ENCODE results near the gene MYO9B.
A peak's percentile ranks its signal among the peaks of the same experiment; 100 is the strongest.

MYO9B gene

GRCh38 chr19:17205237-17206140, 129.9 kb downstream of the MYO9B start:
- Histone ChIP-seq H3K9me3 (ENCODE audit: severe bottlenecking) (no peaks in the 10 kb centered on the region), H3K27me3 (ENCODE audit: insufficient read depth, low read depth, severe bottlenecking) (no peaks in the 10 kb centered on the region), H3K27ac (peak overlapping the region; percentile 45), H3K36me3 (peaks cover 62% of the 10 kb centered on the region), H3K4me3 (ENCODE audit: low read depth, low read length) (no peak overlapping the region)
- peak; percentile 96 for TF ChIP-seq CTCF (IDR thresholded peaks at IDR 0.05; ENCODE audit: low read depth, low read length)
- DNase-seq = peak; percentile 80

- no peak for DNase-seq
- Histone ChIP-seq H3K4me3 (ENCODE audit: low read depth, low read length) (no peak overlapping the region), H3K9me3 (ENCODE audit: severe bottlenecking) (no peaks in the 10 kb centered on the region), H3K36me3 (peaks cover 48% of the 10 kb centered on the region), H3K27ac (no peak overlapping the region), H3K27me3 (ENCODE audit: insufficient read depth, low read depth, severe bottlenecking) (no peaks in the 10 kb centered on the region)
- no peak for TF ChIP-seq CTCF (IDR thresholded peaks at IDR 0.05; ENCODE audit: low read depth, low read length)
Observed at GRCh38 chr19:17206736-17207581, 131.4 kb downstream of the MYO9B start.

- Histone ChIP-seq H3K27ac (no peak overlapping the region), H3K9me3 (ENCODE audit: severe bottlenecking) (no peaks in the 10 kb centered on the region), H3K4me3 (ENCODE audit: low read depth, low read length) (no peak overlapping the region), H3K27me3 (ENCODE audit: insufficient read depth, low read depth, severe bottlenecking) (no peaks in the 10 kb centered on the region), H3K36me3 (peaks cover 44% of the 10 kb centered on the region)
- no peak for TF ChIP-seq CTCF (IDR thresholded peaks at IDR 0.05; ENCODE audit: low read depth, low read length)
- DNase-seq = peak; percentile 87
Observed at GRCh38 chr19:17209126-17210036, 133.8 kb downstream of the MYO9B start.

DNA sequence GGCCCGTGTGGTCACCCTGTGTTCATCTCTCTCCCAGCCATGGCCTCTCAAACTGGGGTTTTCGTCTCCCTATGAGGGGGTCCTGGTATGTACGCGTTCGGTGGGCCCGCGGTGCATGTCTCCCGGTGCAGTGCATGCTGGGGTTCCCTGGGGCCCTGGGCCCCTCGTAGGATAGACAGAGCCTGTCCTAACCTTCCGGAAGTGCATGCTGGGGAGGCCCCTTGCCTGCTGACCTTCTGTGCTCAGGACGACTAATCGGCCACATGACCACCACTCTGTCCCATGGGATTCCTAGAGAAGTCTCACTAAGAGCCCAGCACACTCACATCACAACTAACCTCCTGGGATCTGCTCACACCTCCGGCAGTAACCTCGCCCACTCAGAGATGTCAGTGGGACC, 134.7 kb downstream of the MYO9B start:
- Histone ChIP-seq H3K9me3 (ENCODE audit: severe bottlenecking) (no peaks in the 10 kb centered on the region), H3K36me3 (peaks cover 41% of the 10 kb centered on the region), H3K27me3 (ENCODE audit: insufficient read depth, low read depth, severe bottlenecking) (no peaks in the 10 kb centered on the region), H3K4me3 (ENCODE audit: low read depth, low read length) (no peak overlapping the region), H3K27ac (no peak overlapping the region)
- TF ChIP-seq CTCF (IDR thresholded peaks at IDR 0.05; ENCODE audit: low read depth, low read length) = no peak
- no peak for DNase-seq

All from WERI-Rb-1 (cell line).